SK-N-SH (cell line): ENCODE measurements around the gene POLR3B. TPM values are rescaled to one million over a fixed set of nuclear protein-coding genes. Genes with fewer than 3 reads are reported as not detected.

Experiments
- CTCF ChIA-PET: fragments of 300-600, 350-600 bp; formaldehyde crosslinking; extraction: SDS; loops from one replicate; lab custom pipeline; 2021; lab: Yijun Ruan, JAX
- POLR2A ChIA-PET: fragments of 350-600 bp; sonication (Branson Sonifier 250); formaldehyde crosslinking; extraction: SDS; loops from one replicate; lab custom pipeline; 2020; ENCODE audit warnings: antibody characterized with exemption, inconsistent platforms; lab: Yijun Ruan, JAX
- DNase-seq: peaks from one replicate; pipeline ENCODE4 v3.0.0; 2012
- H2AFZ ChIP-seq: fragments of 200-600 bp; sonication (generic); 2 replicates; pipeline ENCODE4 v1.8.1; 2016; ENCODE audit warnings: antibody characterized with exemption, mild to moderate bottlenecking, low read depth
- H3F3A ChIP-seq: fragments of 200-600 bp; sonication (generic); replicated peaks from 2 replicates; pipeline ENCODE3; 2016; ENCODE audit warnings: antibody characterized with exemption, mild to moderate bottlenecking; ENCODE audit not compliant: insufficient read depth
- H3K27ac ChIP-seq, 2 experiments: fragments of 200-500 bp in 1 of 2; fragments of 200-600 bp in 1 of 2; sonication (Bioruptor generic) in 1 of 2; sonication (generic), shearing (Covaris generic) in 1 of 2; 2 replicates each; pipeline versions ENCODE4 v1.5.1 to v1.6.1; 2014 to 2016; ENCODE audit warnings: low read depth in 2 of 2, inconsistent platforms in 1 of 2, low read length in 1 of 2, mild to moderate bottlenecking in 1 of 2, mixed read lengths in 1 of 2
- H3K27me3 ChIP-seq: fragments of 200-600 bp; sonication (generic), shearing (Covaris generic); 2 replicates; pipeline ENCODE4 v1.6.1; 2016; ENCODE audit warnings: mixed run types; ENCODE audit not compliant: insufficient read depth
- H3K36me3 ChIP-seq, 2 experiments: fragments of 200-500 bp in 1 of 2; fragments of 200-600 bp in 1 of 2; sonication (Bioruptor generic) in 1 of 2; sonication (generic) in 1 of 2; replicated peaks in 1 of 2; 2 replicates each; pipeline versions ENCODE3 to v1.5.1; 2014 to 2016; ENCODE audit warnings: low read length in 1 of 2, mild to moderate bottlenecking in 1 of 2; ENCODE audit not compliant: insufficient read depth in 2 of 2, control insufficient read depth in 1 of 2
- H3K4me1 ChIP-seq, 2 experiments: fragments of 200-500 bp in 1 of 2; fragments of 200-600 bp in 1 of 2; sonication (Bioruptor generic) in 1 of 2; sonication (generic), shearing (Covaris generic) in 1 of 2; 2 replicates each; pipeline versions ENCODE4 v1.5.1 to v1.6.1; 2014 to 2016; ENCODE audit warnings: low read depth in 1 of 2, low read length in 1 of 2, mixed run types in 1 of 2; ENCODE audit not compliant: insufficient read depth in 2 of 2, control insufficient read depth in 1 of 2
- H3K4me2 ChIP-seq: fragments of 200-600 bp; sonication (generic), shearing (Covaris generic); 2 replicates; pipeline ENCODE4 v1.6.1; 2017; ENCODE audit warnings: mixed run types
- H3K4me3 ChIP-seq, 2 experiments: fragments of 200-500 bp in 1 of 2; fragments of 200-600 bp in 1 of 2; sonication (Bioruptor generic) in 1 of 2; sonication (generic), shearing (Covaris generic) in 1 of 2; 2 replicates each; pipeline versions ENCODE4 v1.5.1 to v1.8.1; 2014 to 2016; ENCODE audit warnings: low read depth in 2 of 2, inconsistent platforms in 1 of 2, low read length in 1 of 2, mild to moderate bottlenecking in 1 of 2, mixed read lengths in 1 of 2, moderate library complexity in 1 of 2
- H3K79me2 ChIP-seq: fragments of 200-600 bp; sonication (generic); 2 replicates; pipeline ENCODE4 v1.8.1; 2017; ENCODE audit warnings: mild to moderate bottlenecking; ENCODE audit not compliant: insufficient read depth
- H3K9ac ChIP-seq: fragments of 200-600 bp; sonication (generic); 2 replicates; pipeline ENCODE4 v1.6.1; 2017; ENCODE audit warnings: mixed run types
- H3K9me2 ChIP-seq: fragments of 200-600 bp; sonication (generic); 2 replicates; pipeline ENCODE4 v1.6.1; 2017; ENCODE audit warnings: mixed run types
- H3K9me3 ChIP-seq: fragments of 200-600 bp; sonication (generic); 2 replicates; pipeline ENCODE4 v1.6.1; 2017; ENCODE audit warnings: mixed run types, mild to moderate bottlenecking, moderate library complexity
- H4K20me1 ChIP-seq: fragments of 200-600 bp; sonication (generic); 2 replicates; pipeline ENCODE4 v1.6.1; 2017; ENCODE audit warnings: mild to moderate bottlenecking, mixed run types; ENCODE audit not compliant: insufficient read depth
- CHD2 ChIP-seq: fragments of 150-350 bp; IDR thresholded peaks from 2 replicates; pipeline ENCODE4 v1.6.1; 2018; ENCODE audit warnings: low read length; ENCODE audit not compliant: partially characterized antibody
- EP300 ChIP-seq, 2 experiments: IDR thresholded peaks; 2 replicates each; pipeline versions ENCODE4 v1.4.0 to v1.6.1; 2012; ENCODE audit warnings: borderline replicate concordance in 1 of 2, low read depth in 1 of 2, low read length in 1 of 2
- FOXM1 ChIP-seq: IDR thresholded peaks from 2 replicates; pipeline ENCODE4 v1.4.0; 2012; ENCODE audit warnings: low read depth, mild to moderate bottlenecking
- GABPA ChIP-seq: IDR thresholded peaks from 2 replicates; pipeline ENCODE4 v1.4.0; 2012; ENCODE audit warnings: low read depth, mild to moderate bottlenecking
- GATA2 ChIP-seq: sonication (generic); formaldehyde crosslinking; IDR thresholded peaks from 2 replicates; pipeline ENCODE4 v1.5.0; 2020; ENCODE audit warnings: mild to moderate bottlenecking, missing genetic modification reagents
- JUND ChIP-seq: IDR thresholded peaks from 2 replicates; pipeline ENCODE4 v1.4.0; 2012
- MAX ChIP-seq: IDR thresholded peaks from 2 replicates; pipeline ENCODE4 v1.4.0; 2012; ENCODE audit warnings: low read depth
- NFIC ChIP-seq: IDR thresholded peaks from 2 replicates; pipeline ENCODE4 v1.4.0; 2012; ENCODE audit warnings: borderline replicate concordance
- POLR2AphosphoS5 ChIP-seq: IDR thresholded peaks from 2 replicates; pipeline ENCODE4 v1.6.1; 2012; ENCODE audit warnings: low read depth, low read length
- RAD21 ChIP-seq: IDR thresholded peaks from 2 replicates; pipeline ENCODE4 v1.6.1; 2012; ENCODE audit warnings: mild to moderate bottlenecking, low read length
- REST ChIP-seq: IDR thresholded peaks from 2 replicates; pipeline ENCODE4 v1.6.1; 2012; ENCODE audit warnings: mild to moderate bottlenecking, low read depth, low read length, moderate library complexity
- RXRA ChIP-seq: IDR thresholded peaks from 2 replicates; pipeline ENCODE4 v1.4.0; 2012; ENCODE audit warnings: low read depth, mild to moderate bottlenecking, borderline replicate concordance
- SIN3A ChIP-seq: IDR thresholded peaks from 2 replicates; pipeline ENCODE4 v1.6.1; 2012; ENCODE audit warnings: low read depth, mild to moderate bottlenecking, low read length, moderate library complexity, borderline replicate concordance
- SMC3 ChIP-seq: IDR thresholded peaks from 2 replicates; pipeline ENCODE4 v1.6.1; 2012; ENCODE audit warnings: low read depth, low read length, improper control_type of control experiment
- TAF1 ChIP-seq: IDR thresholded peaks from 2 replicates; pipeline ENCODE4 v1.6.1; 2012; ENCODE audit warnings: low read depth, mild to moderate bottlenecking, low read length, moderate library complexity, borderline replicate concordance
- TCF12 ChIP-seq: IDR thresholded peaks from 2 replicates; pipeline ENCODE4 v1.4.0; 2012
- USF1 ChIP-seq: IDR thresholded peaks from 2 replicates; pipeline ENCODE4 v1.4.0; 2012; ENCODE audit warnings: low read depth, borderline replicate concordance
- USF2 ChIP-seq: fragments of 150-350 bp; IDR thresholded peaks from 2 replicates; pipeline ENCODE4 v1.6.1; 2017; ENCODE audit warnings: antibody characterized with exemption, low read length, low read depth, borderline replicate concordance
- WGBS: methylation state at CpG from one replicate; pipeline ENCODE4 v1.1.6; 2017; ENCODE audit warnings: low lambda C conversion rate; 5-methylcytosine and 5-hydroxymethylcytosine counted together
- polyA plus RNA-seq, 3 experiments: library from polyadenylated mRNA; depleted of rRNA; stranded (reverse); fragments of >200 nt; gene quantifications; 2 replicates each; pipeline ENCODE4 v1.2.3, GENCODE V29; 2012

The POLR3B gene
- polyA plus RNA-seq, 1 of the 3 experiments (the other 2 are of a cell fraction) = 3.3 TPM

- no peaks in the 10 kb centered on the region for H4K20me1 ChIP-seq
- WGBS = 56% methylated on average over 2 of the region's 2 CpGs
- POLR2A ChIA-PET = no interaction called here
These were observed 23.8 kb upstream of the POLR3B start for GRCh38 chr12:106333756-106334155.

More at GRCh38 chr12:106333756-106334155, 23.8 kb upstream of the POLR3B start:
- Histone ChIP-seq H3K4me2 (no peak overlapping the region), H3K4me3 (no peak overlapping the region), H2AFZ (no peak overlapping the region), H3K79me2 (no peaks in the 10 kb centered on the region), H3K4me1 (no peaks in the 10 kb centered on the region), H3K27me3 (no peaks in the 10 kb centered on the region), H3K9me3 (no peaks in the 10 kb centered on the region), H3K27ac (no peak overlapping the region), H3F3A (peaks cover 3% of the 10 kb centered on the region)
- CTCF ChIA-PET = no interaction called here
- DNase-seq = no peak
- no peak for TF ChIP-seq POLR2AphosphoS5
- TF ChIP-seq CHD2 = no peak
- TF ChIP-seq TCF12 = no peak
- TF ChIP-seq EP300 (IDR thresholded peaks at IDR 0.05; ENCODE audit: borderline replicate concordance in 1 of 2, low read depth in 1 of 2, low read length in 1 of 2) = no peak
- no peak for TF ChIP-seq GABPA
- TF ChIP-seq SMC3 = no peak
- no peak for TF ChIP-seq NFIC
- TF ChIP-seq REST = no peak
- TF ChIP-seq JUND = no peak
- no peak for TF ChIP-seq USF1
- no peak for TF ChIP-seq TAF1
- no peak for TF ChIP-seq RXRA
- no peak for TF ChIP-seq FOXM1
- no peak for TF ChIP-seq USF2
- no peak for TF ChIP-seq RAD21
- no peak for TF ChIP-seq GATA2
- TF ChIP-seq MAX = no peak
- TF ChIP-seq SIN3A = no peak
- TF ChIP-seq, all 33 proteins: peak for 0
- Histone ChIP-seq H3K9ac (no peak overlapping the region), H3K36me3 (peaks cover 4 to 9% of the 10 kb centered on the region in 2 experiments), H3K9me2 (no peaks in the 10 kb centered on the region)
